Astrocyte of the cerebellum (primary cell): ENCODE measurements around the gene OTOGL.
A peak's percentile ranks its signal among the peaks of the same experiment; 100 is the strongest.

Experiments
- DNase-seq: peaks from one replicate; pipeline ENCODE4 v3.0.0-alpha.2; 2011; ENCODE audit warnings: low read depth
- H3K4me3 ChIP-seq: 2 replicates; pipeline ENCODE4 v1.5.1; 2011; ENCODE audit warnings: mild to moderate bottlenecking, low read depth, low read length, moderate library complexity
- CTCF ChIP-seq: IDR thresholded peaks from 2 replicates; pipeline ENCODE4 v1.5.1; 2012; ENCODE audit warnings: low read length, low read depth, moderate library complexity, mild to moderate bottlenecking; ENCODE audit errors: missing control alignments
- in situ Hi-C: cut with HindIII; loops from 2 replicates; pipeline ENCODE4 v1.10.0; 2017; ENCODE audit warnings: low sequenced_read_pairs

Gene OTOGL

GRCh38 chr12:80175307-80175930 is 76.1 kb downstream of the OTOGL start:
- in situ Hi-C loops = loop anchor here (5.0 to 25.0 kb wide), 2 partner anchors 613 to 758 kb away; no protein-coding TSS in a partner anchor
- no peak overlapping the region for H3K4me3 ChIP-seq

GRCh38 chr12:80176706-80177105 is 77.4 kb downstream of the OTOGL start:
- DNase-seq = no peak
- no peak for TF ChIP-seq CTCF
- in situ Hi-C loops = loop anchor here (5.0 to 25.0 kb wide), 2 partner anchors 614 to 759 kb away; no protein-coding TSS in a partner anchor
- H3K4me3 ChIP-seq = no peak overlapping the region

More at GRCh38 chr12:80175307-80175930, 76.1 kb downstream of the OTOGL start:
- DNase-seq = no peak
- TF ChIP-seq CTCF = no peak

- TF ChIP-seq CTCF = no peak
- DNase-seq = no peak
- in situ Hi-C loops = loop anchor here (5.0 to 25.0 kb wide), 2 partner anchors 617 to 762 kb away; no protein-coding TSS in a partner anchor
- H3K4me3 ChIP-seq = no peak overlapping the region
These were observed 79.5 kb downstream of the OTOGL start for GRCh38 chr12:80178846-80179245.

GRCh38 chr12:80183939-80184338 is 84.6 kb downstream of the OTOGL start:
- H3K4me3 ChIP-seq = no peak overlapping the region

GRCh38 chr12:80184926-80185325 is 85.6 kb downstream of the OTOGL start:
- DNase-seq = no peak
- in situ Hi-C loops = loop anchor here (25.0 kb wide), 1 partner anchor 623 kb away; no protein-coding TSS in a partner anchor
- TF ChIP-seq CTCF = no peak
- no peak overlapping the region for H3K4me3 ChIP-seq

More at GRCh38 chr12:80183939-80184338, 84.6 kb downstream of the OTOGL start:
- no peak for TF ChIP-seq CTCF
- in situ Hi-C loops = loop anchor here (25.0 kb wide), 1 partner anchor 622 kb away; no protein-coding TSS in a partner anchor
- no peak for DNase-seq

GRCh38 chr12:80186727-80187217 is 87.4 kb downstream of the OTOGL start:
- peak; percentile 94 for DNase-seq
- in situ Hi-C loops = loop anchor here (25.0 kb wide), 1 partner anchor 624 kb away; no protein-coding TSS in a partner anchor
- H3K4me3 ChIP-seq = no peak overlapping the region
- peak; percentile 81 for TF ChIP-seq CTCF
